Measurements from ENCODE around the gene UBR1.

The UBR1 gene

GRCh38 chr15:43107751-43108150 lies 1.9 kb upstream of the UBR1 start:
- TF ChIP-seq ZFX (IDR thresholded peaks at IDR 0.05; ENCODE audit: borderline replicate concordance): no peak
- TF ChIP-seq CTCF (IDR thresholded peaks at IDR 0.05): no peak

GRCh38 chr15:43106486-43106829 lies 620 bp upstream of the UBR1 start:
- no peak for TF ChIP-seq ZFX (IDR thresholded peaks at IDR 0.05; ENCODE audit: borderline replicate concordance)
- TF ChIP-seq CTCF (IDR thresholded peaks at IDR 0.05): no peak
- H3K27ac ChIP-seq: peak overlapping the region; percentile 74

More at GRCh38 chr15:43107751-43108150, 1.9 kb upstream of the UBR1 start:
- no peak overlapping the region for H3K27ac ChIP-seq

- peak overlapping the region; percentile 74 for H3K27ac ChIP-seq
These were observed 631 bp downstream of the UBR1 start for GRCh38 chr15:43105077-43105736.

GRCh38 chr15:43104426-43104825 lies 1.4 kb downstream of the UBR1 start:
- no peak overlapping the region for H3K27ac ChIP-seq
- TF ChIP-seq CTCF (IDR thresholded peaks at IDR 0.05) (no peak), ZFX (IDR thresholded peaks at IDR 0.05; ENCODE audit: borderline replicate concordance) (no peak)

More at GRCh38 chr15:43105077-43105736, 631 bp downstream of the UBR1 start:
- TF ChIP-seq CTCF (IDR thresholded peaks at IDR 0.05): no peak
- TF ChIP-seq ZFX (IDR thresholded peaks at IDR 0.05; ENCODE audit: borderline replicate concordance): no peak

- no peak for TF ChIP-seq ZFX (IDR thresholded peaks at IDR 0.05; ENCODE audit: borderline replicate concordance)
- no peak for TF ChIP-seq CTCF (IDR thresholded peaks at IDR 0.05)
- H3K27ac ChIP-seq: no peak overlapping the region
These were observed 1.9 kb downstream of the UBR1 start for GRCh38 chr15:43103907-43104306.

- TF ChIP-seq ZFX (IDR thresholded peaks at IDR 0.05; ENCODE audit: borderline replicate concordance) (no peak), CTCF (IDR thresholded peaks at IDR 0.05) (no peak)
- H3K27ac ChIP-seq: no peak overlapping the region
These were observed 3.7 kb downstream of the UBR1 start for GRCh38 chr15:43102187-43102586.

GRCh38 chr15:43100971-43101370 lies 4.9 kb downstream of the UBR1 start:
- TF ChIP-seq ZFX (IDR thresholded peaks at IDR 0.05; ENCODE audit: borderline replicate concordance): no peak
- TF ChIP-seq CTCF (IDR thresholded peaks at IDR 0.05): no peak
- no peak overlapping the region for H3K27ac ChIP-seq

Data from 22Rv1 (cell line).